HG02943 (cell line): ENCODE results near the gene SLC1A4.
"Not testable (repeated sequence)": the region's sequence is repeated elsewhere in the genome, so short reads cannot be mapped to it uniquely, and the experiment has no call there.

Experiments used
- ATAC-seq: cut with Tn5 transposase; IDR thresholded peaks from one replicate; pipeline ENCODE4 v1.9.1; 2021; ENCODE audit warnings: mild to moderate bottlenecking, low read depth, moderate library complexity; ENCODE audit not compliant: unreplicated experiment

The SLC1A4 gene

GRCh38 chr2:65023742-65024141 is 34.5 kb downstream of the SLC1A4 start:
- no peak for ATAC-seq

DNA sequence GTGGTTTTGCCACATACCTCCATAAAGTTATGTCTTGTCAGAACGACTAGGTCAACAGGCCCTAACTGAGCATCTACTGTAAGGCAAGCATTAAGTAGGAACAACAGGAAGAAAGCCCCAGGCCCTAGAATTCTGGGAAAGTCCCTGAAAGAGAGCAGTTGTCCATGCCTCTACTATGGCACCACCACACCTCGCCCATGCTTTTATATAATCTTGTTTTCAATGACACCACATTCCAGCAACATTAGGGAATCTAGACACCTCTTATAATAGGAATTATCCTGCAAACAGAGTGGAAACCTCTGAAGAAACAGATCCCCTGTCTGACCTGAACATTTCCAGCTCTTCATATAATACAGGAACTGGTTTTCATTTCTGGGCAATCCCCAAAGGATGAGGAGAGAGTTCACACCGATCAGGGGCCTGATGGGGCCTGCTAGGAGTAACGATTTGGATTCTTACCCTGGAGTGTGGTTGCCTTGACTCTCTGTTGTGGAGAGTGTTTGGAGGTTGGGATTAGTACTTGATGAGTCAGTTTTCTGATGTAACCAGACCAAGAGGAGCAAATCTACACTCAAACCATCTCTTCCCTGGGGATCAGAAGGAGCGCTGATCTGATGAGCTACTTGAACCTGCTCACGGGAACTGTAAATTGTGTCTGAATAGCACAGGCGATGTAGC is 35.1 kb downstream of the SLC1A4 start:
- ATAC-seq: no peak

GRCh38 chr2:65025453-65026123 is 36.4 kb downstream of the SLC1A4 start:
- ATAC-seq: no peak

DNA sequence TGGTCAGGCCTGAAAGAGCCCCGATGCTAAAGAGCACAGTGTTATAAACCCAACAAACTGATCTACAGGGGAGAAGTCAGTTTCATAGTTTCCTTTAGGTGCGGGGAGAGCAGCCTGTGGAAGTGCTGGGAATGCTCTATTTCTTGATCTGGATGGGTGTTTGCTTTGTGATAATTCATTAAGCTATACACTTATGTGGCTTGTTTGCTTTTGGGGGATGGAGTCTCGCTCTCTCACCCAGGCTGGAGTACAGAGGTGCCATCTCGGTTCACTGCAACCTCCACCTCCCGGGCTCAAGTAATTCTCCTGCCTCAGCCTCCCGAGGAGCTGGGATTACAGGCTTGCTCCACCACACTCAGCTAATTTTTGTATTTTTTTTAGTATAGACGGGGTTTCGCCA is 37.0 kb downstream of the SLC1A4 start:
- ATAC-seq: no peak

- no peak for ATAC-seq
Measured at GRCh38 chr2:65026704-65027464, 37.7 kb downstream of the SLC1A4 start.

GRCh38 chr2:65027616-65028244 is 38.5 kb downstream of the SLC1A4 start:
- no peak for ATAC-seq

- no peak for ATAC-seq
Measured at GRCh38 chr2:65030476-65031332, 41.5 kb downstream of the SLC1A4 start.

GRCh38 chr2:65031341-65032018 is 42.3 kb downstream of the SLC1A4 start:
- peak; percentile 46 for ATAC-seq

GRCh38 chr2:65032019-65032975 is 43.1 kb downstream of the SLC1A4 start:
- peak; percentile 26 for ATAC-seq

DNA sequence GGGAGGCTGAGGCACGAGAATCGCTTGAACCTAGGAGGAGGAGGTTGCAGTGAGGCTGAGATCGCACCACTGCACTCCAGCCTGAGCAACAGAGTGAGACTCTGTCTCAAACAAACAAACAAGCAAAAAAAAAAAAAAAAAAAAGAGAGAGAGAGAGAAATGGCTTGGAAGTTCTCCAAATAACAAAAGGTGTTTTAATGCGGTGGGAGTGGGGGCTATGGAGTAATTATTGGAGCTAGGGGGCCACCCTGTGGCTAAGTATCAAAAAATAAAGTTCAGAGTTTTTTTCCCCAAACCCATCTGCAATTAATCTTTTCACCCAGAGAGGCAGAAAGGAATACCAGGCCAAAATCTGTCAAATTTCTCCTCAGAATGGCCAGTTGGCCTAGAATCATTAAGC is 44.0 kb downstream of the SLC1A4 start:
- ATAC-seq: no peak

DNA sequence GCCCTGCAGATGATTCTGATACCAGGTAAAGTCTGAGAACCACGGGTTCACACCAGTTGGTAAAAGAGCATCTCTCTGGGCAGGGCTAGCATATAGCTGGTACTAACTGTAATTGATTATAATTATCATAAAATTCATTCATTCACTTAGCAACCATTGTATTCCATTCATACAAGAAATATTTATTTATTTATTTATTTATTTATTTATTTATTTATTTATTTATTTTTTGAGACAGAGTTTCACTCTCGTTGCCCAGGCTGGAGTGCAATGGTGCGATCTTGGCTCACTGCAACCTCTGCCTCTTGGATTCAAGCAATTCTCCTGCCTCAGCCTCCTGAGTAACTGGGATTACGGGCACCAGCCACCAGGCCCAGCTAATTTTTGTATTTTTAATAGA is 44.5 kb downstream of the SLC1A4 start:
- not testable (repeated sequence) for ATAC-seq

DNA sequence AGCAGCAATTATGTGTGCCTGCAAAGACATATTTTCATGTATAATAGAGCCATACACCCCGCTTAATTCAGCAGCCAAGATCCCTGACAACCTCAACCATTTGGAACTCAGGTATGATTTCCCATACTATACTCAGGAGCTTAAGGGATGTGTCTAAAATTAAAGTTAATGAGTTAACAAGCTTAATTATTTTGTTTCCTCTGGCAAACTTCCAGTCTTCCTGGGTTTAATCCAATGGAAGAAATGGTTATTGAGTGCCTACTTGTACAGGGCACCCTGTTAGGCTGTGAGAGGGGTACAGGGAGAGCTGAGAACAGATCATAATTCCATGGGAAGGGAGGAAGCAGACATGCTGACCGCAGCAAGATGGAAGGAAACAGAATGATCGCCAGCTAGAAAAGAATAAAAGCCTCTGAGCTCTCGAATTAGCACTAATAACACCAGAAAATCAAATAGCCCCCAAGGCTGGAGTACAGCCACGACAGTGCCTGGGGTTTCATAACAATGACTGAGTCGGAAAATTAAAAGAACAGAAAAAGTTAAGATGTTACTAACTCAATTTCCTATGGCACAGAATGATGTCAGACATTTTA is 46.2 kb downstream of the SLC1A4 start:
- no peak for ATAC-seq

DNA sequence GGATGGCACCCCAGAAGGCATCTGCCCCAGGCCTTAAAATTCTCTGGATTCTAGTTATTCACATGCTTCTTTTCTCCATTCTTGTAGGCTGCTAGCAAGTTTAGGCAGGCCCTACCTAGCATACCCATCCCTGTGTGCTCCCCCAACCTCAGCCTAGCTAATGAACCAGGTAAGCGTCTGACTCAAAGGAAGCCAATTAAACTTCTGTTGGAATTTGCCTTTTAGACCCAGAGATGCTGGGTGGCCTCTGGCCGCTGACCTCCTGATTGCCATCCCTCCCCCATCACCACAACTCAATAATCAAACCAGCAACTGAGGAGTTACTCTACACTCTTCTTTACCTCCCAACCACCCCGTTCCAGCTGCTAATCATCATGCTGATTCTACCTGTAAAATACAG is 48.0 kb downstream of the SLC1A4 start:
- ATAC-seq: no peak

- no peak for ATAC-seq
Measured at GRCh38 chr2:65039640-65040039, 50.4 kb downstream of the SLC1A4 start.

- no peak for ATAC-seq
Measured at GRCh38 chr2:65040400-65041261, 51.4 kb downstream of the SLC1A4 start.

- ATAC-seq: no peak
Measured at GRCh38 chr2:65043001-65043400, 53.8 kb downstream of the SLC1A4 start.

GRCh38 chr2:65044097-65044735 is 55.0 kb downstream of the SLC1A4 start:
- ATAC-seq: no peak
